ENCODE data around the gene SOWAHB. TPM values are rescaled to one million over a fixed set of nuclear protein-coding genes. Genes with fewer than 3 reads are reported as not detected.

SOWAHB gene
- 1 to 10 TPM; 2.1 to 4.2 (median 2.9) TPM for total RNA-seq
- 1 to 10 TPM in 1 of 2 donors, under 1 TPM in 1; 0.53 to 1.2 TPM for polyA plus RNA-seq

- ATAC-seq (peak; percentile 90 to 95 (median 92)), DNase-seq (peak; percentile 91 to 97 (median 94)), FAIRE-seq (no peak)
- H3K4me3 ChIP-seq, result peak within 1 kb of the TSS; percentile 36 to 81 (median 78)
- intact Hi-C loops (cut with DNase I), result no loop called here
- TF ChIP-seq CTCF (IDR thresholded peaks at IDR 0.05), result no peak
- peaks cover 4 to 8% (median 7%) of the 10 kb centered on the region in 3 donors for H3K4me1 ChIP-seq
- H3K36me3 ChIP-seq, result no peaks in the 10 kb centered on the region
- H3K27ac ChIP-seq, result peak within 1 kb of the TSS; percentile 96 to 98 (median 98)
- no peaks in the 10 kb centered on the region for H3K27me3 ChIP-seq
- H3K9me3 ChIP-seq, result no peaks in the 10 kb centered on the region
- WGBS, 2 donors, result 0 to 1% methylated on average over 71 to 76 of the region's 76 CpGs
Observed at GRCh38 chr4:76897536-76898384, at the start of gene SOWAHB. TSS of gene SOWAHB (minus strand) at chr4:76898144. CDS start at chr4:76897849, 295 bp downstream.

GRCh38 chr4:76947369-76947768 lies 49.4 kb upstream of the SOWAHB start:
- no peak for TF ChIP-seq CTCF (IDR thresholded peaks at IDR 0.05)
- FAIRE-seq (no peak), ATAC-seq (no peak), DNase-seq (no peak)
- peaks cover 0 to 9% (median 0%) of the 10 kb centered on the region in 3 donors for H3K4me1 ChIP-seq
- no peak overlapping the region for H3K4me3 ChIP-seq
- WGBS, 2 donors, result 62 to 82% methylated on average over 2 of the region's 2 CpGs
- no peak overlapping the region for H3K27ac ChIP-seq
- intact Hi-C loops (cut with DNase I), result no loop called here
- H3K27me3 ChIP-seq, result no peaks in the 10 kb centered on the region
- H3K36me3 ChIP-seq, result no peaks in the 10 kb centered on the region
- no peaks in the 10 kb centered on the region for H3K9me3 ChIP-seq

- WGBS, 2 donors, result 82 to 100% methylated on average over 1 of the region's 1 CpG
- Histone ChIP-seq H3K27ac (no peak overlapping the region), H3K36me3 (no peaks in the 10 kb centered on the region), H3K9me3 (no peaks in the 10 kb centered on the region), H3K27me3 (no peaks in the 10 kb centered on the region), H3K4me3 (no peak overlapping the region), H3K4me1 (peaks cover 0 to 4% (median 0%) of the 10 kb centered on the region in 3 donors)
- FAIRE-seq (no peak), ATAC-seq (no peak), DNase-seq (no peak)
- TF ChIP-seq CTCF (IDR thresholded peaks at IDR 0.05), result no peak
- intact Hi-C loops (cut with DNase I), result no loop called here
Observed at GRCh38 chr4:76943790-76944189, 45.8 kb upstream of the SOWAHB start.

GRCh38 chr4:76943129-76943620 lies 45.2 kb upstream of the SOWAHB start:
- Histone ChIP-seq H3K4me1 (peaks cover 0 to 3% (median 0%) of the 10 kb centered on the region in 3 donors), H3K4me3 (no peak overlapping the region), H3K27me3 (no peaks in the 10 kb centered on the region), H3K9me3 (no peaks in the 10 kb centered on the region), H3K36me3 (no peaks in the 10 kb centered on the region), H3K27ac (no peak overlapping the region)
- intact Hi-C loops (cut with DNase I), result no loop called here
- no peak for DNase-seq
- 77 to 82% methylated on average over 6 of the region's 6 CpGs for WGBS, 2 donors
- no peak for FAIRE-seq
- no peak for ATAC-seq
- TF ChIP-seq CTCF (IDR thresholded peaks at IDR 0.05), result no peak

GRCh38 chr4:76939184-76939583 lies 41.2 kb upstream of the SOWAHB start:
- Histone ChIP-seq H3K9me3 (no peaks in the 10 kb centered on the region), H3K4me1 (no peaks in the 10 kb centered on the region), H3K27ac (no peak overlapping the region), H3K4me3 (no peak overlapping the region), H3K27me3 (no peaks in the 10 kb centered on the region), H3K36me3 (no peaks in the 10 kb centered on the region)
- intact Hi-C loops (cut with DNase I), result no loop called here
- no peak for TF ChIP-seq CTCF (IDR thresholded peaks at IDR 0.05)
- WGBS, 2 donors, result 65 to 69% methylated on average over 2 of the region's 2 CpGs
- no peak for DNase-seq
- no peak for ATAC-seq
- FAIRE-seq, result no peak
